ENCODE data around the gene TRIO.

DNA sequence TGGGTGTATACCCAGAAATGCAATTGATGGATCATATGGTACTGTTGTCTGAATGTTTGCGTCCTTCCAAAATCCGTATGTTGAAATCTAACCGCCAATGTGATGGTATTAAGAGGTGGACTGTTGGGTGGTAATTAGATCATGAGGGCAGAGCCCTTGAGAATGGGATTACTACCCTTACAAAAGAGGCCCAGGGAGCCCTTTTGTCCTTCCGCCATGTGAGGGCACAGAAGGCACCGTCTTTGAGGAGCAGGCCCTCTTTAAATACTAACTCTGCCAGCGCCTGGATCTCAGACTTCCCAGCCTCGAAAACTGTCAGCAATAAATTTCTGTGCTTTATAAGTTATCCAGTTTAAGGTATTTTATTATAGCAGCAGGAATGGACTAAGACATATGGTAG, 282.4 kb downstream of the TRIO start:
- no peak for TF ChIP-seq POLR2AphosphoS5 (IDR thresholded peaks at IDR 0.05; ENCODE audit: borderline replicate concordance, low read depth, low read length)
- TF ChIP-seq EZH2 (IDR thresholded peaks at IDR 0.05) = no peak
- no peak for TF ChIP-seq FOXP2 (optimal IDR thresholded peaks at IDR 0.05; ENCODE audit: control extremely low read depth, extremely low read length, insufficient read depth)
